ENCODE results near the gene BMPR1A. TPM values are rescaled to one million over a fixed set of nuclear protein-coding genes. Genes with fewer than 3 reads are reported as not detected.

BMPR1A gene
- 13.1 and 30.9 TPM in 2 replicates for total RNA-seq (2011; cell fraction: chromatin; rRNA removed; ENCODE audit: low replicate concordance)
- 5.5 and 9.3 TPM in 2 replicates for total RNA-seq (2011; cell fraction: nucleolus; rRNA removed)
- total RNA-seq (2011; cell fraction: nucleoplasm; rRNA removed), result 16.1 and 21.3 TPM in 2 replicates
- total RNA-seq (2014; rRNA removed) (6.8 and 7.0 TPM in 2 replicates), total RNA-seq (2014; rRNA removed; fragmentation: Illumina TruSeq; extraction: Trizol) (15.3 and 20.0 TPM in 2 replicates), total RNA-seq (2015; rRNA removed; fragmentation: Illumina TruSeq; extraction: Trizol) (16.7 and 17.5 TPM in 2 replicates), total RNA-seq (2021) (14.2 and 15.6 TPM in 2 replicates), polyA plus RNA-seq (2011; rRNA removed) (8.6 and 9.7 TPM in 2 replicates), polyA plus RNA-seq (2014; fragmentation: Illumina TruSeq; extraction: Trizol) (8.9 and 9.1 TPM in 2 replicates), polyA plus RNA-seq (2014; fragmentation: Nextera tagmentation; extraction: Ambion mirVana) (1 to 10 TPM; 1.6 to 1.9 TPM), polyA plus RNA-seq (2014; rRNA removed) (5.8 and 7.4 TPM in 2 replicates), polyA minus RNA-seq (2011; rRNA and poly(A)+ RNA removed) (34.1 and 45.2 TPM in 2 replicates), Bru-seq, nascent RNA (percentile 69 among the genes with signal in this experiment), BruChase-seq, experiment 1, labeled RNA remaining after a 2-hour chase (percentile 77 among the genes with signal in this experiment), BruChase-seq, experiment 2, labeled RNA remaining after a 6-hour chase (percentile 74 among the genes with signal in this experiment)
- 2.1 and 4.3 TPM in 2 replicates for polyA plus RNA-seq (2011; cell fraction: cytosol; rRNA removed)
- polyA plus RNA-seq (2011; cell fraction: nucleus; rRNA removed), result 3.5 and 5.3 TPM in 2 replicates
- polyA plus RNA-seq (2012), result 7.6 and 7.8 TPM in 2 replicates
- 7.3 and 9.7 TPM in 2 replicates for polyA minus RNA-seq (2011; cell fraction: cytosol; rRNA and poly(A)+ RNA removed)
- 3.6 and 10.4 TPM in 2 replicates for polyA minus RNA-seq (2011; cell fraction: nucleus; rRNA and poly(A)+ RNA removed)
- long read RNA-seq, experiment 1, full-length matches to known transcripts, result 19 of 38 reads
- long read RNA-seq, experiment 1, partial matches to known transcripts, result 4 of 38 reads
- long read RNA-seq, experiment 1, other reads (novel, unspliced or antisense), result 15 of 38 reads
- long read RNA-seq, experiment 2, partial matches to known transcripts, result 4 of 4 reads
- long read RNA-seq, experiment 2, other reads (novel, unspliced or antisense), result 0 of 4 reads
- long read RNA-seq, experiment 3, partial matches to known transcripts, result 0 of 2 reads
- long read RNA-seq, experiment 3, other reads (novel, unspliced or antisense), result 2 of 2 reads

DNA sequence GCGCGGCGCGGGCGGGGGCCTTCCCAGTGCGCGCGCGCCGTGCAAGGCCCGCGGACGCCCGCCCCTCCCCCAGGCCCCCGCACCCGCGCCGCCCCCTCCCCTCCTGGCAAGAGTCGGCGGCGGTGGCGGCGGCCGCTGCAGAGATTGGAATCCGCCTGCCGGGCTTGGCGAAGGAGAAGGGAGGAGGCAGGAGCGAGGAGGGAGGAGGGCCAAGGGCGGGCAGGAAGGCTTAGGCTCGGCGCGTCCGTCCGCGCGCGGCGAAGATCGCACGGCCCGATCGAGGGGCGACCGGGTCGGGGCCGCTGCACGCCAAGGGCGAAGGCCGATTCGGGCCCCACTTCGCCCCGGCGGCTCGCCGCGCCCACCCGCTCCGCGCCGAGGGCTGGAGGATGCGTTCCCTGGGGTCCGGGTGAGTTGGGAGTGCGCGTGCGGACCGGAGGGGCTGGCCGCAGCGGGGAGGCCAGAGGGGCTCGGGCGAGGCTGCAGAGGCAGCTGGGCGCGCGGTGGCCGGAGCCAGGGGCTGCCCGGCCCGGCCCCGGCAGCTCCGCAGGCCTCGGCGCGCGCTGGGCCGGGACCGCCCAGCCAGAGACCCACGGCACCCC, at the start of gene BMPR1A:
Gene BMPR1A (plus strand): TSS at position 109 of the 602 bp plus-strand sequence. CDS start 119,400 bp downstream, outside the sequence.
- no peaks in the 10 kb centered on the region for H3K27me3 ChIP-seq (ENCODE audit: control insufficient read depth in 2 of 2, insufficient read depth in 2 of 2, low read length in 2 of 2)
- H3K4me1 ChIP-seq (replicated peaks in 1 of 2; ENCODE audit: control insufficient read depth in 2 of 2, insufficient read depth in 2 of 2, low read length in 2 of 2), result peaks cover 34 to 36% of the 10 kb centered on the region in 2 experiments
- H3K4me3 ChIP-seq, result peak within 1 kb of the TSS; percentile 82
- CTCF ChIA-PET (ENCODE audit: low intra/inter-chr PET ratio), result interaction anchor here (0.7 kb wide), 1 partner anchor 43 kb away, joined by 4 read pairs; no protein-coding TSS in a partner anchor
- H2AFZ ChIP-seq (ENCODE audit: low read depth, low read length), result peak within 1 kb of the TSS; percentile 74
- no TSS peak for BruUV-seq (replicated peaks)
- H3K4me2 ChIP-seq (ENCODE audit: insufficient read depth, low read length), result peak within 1 kb of the TSS; percentile 78
- H3K27ac ChIP-seq (ENCODE audit: extremely low read depth, low read depth, low read length), result peak within 1 kb of the TSS; percentile 90
- peak; percentile 55 for ATAC-seq
- H3K9me1 ChIP-seq (ENCODE audit: control insufficient read depth, insufficient read depth, low read length), result no peaks in the 10 kb centered on the region
- H3K9me3 ChIP-seq (replicated peaks; ENCODE audit: control insufficient read depth, insufficient read depth, low read depth, low read length), result no peaks in the 10 kb centered on the region
- DNase-seq (ENCODE audit: extremely low read depth in 1 of 4, low spot score in 3 of 4), result peak; percentile 21 to 93 (median 61)
- WGBS (ENCODE audit: insufficient coverage, low coverage, missing lambda C conversion rate), result no CpG with 5 or more reads among the region's 85 CpGs
- intact Hi-C loops (cut with micrococcal nuclease), result loop anchor here (5.0 kb wide), 1 partner anchor 41 kb away; no protein-coding TSS in a partner anchor
- no peak for FAIRE-seq
- in situ Hi-C loops (cut with MboI), result no loop called here
- no peaks in the 10 kb centered on the region for H3K36me3 ChIP-seq (ENCODE audit: control insufficient read depth, insufficient read depth, low read length)
- POLR2A ChIA-PET, result interaction anchor here (0.7 to 5.8 kb wide), 11 partner anchors 9 to 143 kb away, joined by 3 to 40 read pairs (median 4); no protein-coding TSS in a partner anchor
- H3K9ac ChIP-seq (ENCODE audit: insufficient read depth in 1 of 2, low read depth in 2 of 2, low read length in 2 of 2), result peak within 1 kb of the TSS; percentile 94 to 99
- peaks cover 68% of the 10 kb centered on the region for H3K79me2 ChIP-seq (ENCODE audit: control insufficient read depth, insufficient read depth, low read length)
- H4K20me1 ChIP-seq (replicated peaks; ENCODE audit: control insufficient read depth, insufficient read depth, low read length), result no peaks in the 10 kb centered on the region
- peak; percentile 69 for TF ChIP-seq HINFP (tag; conservative IDR thresholded peaks at IDR 0.05; ENCODE audit: low read depth)
- TF ChIP-seq SIN3A (IDR thresholded peaks at IDR 0.05; ENCODE audit: borderline replicate concordance in 2 of 2, control insufficient read depth in 1 of 2, low read depth in 2 of 2, low read length in 2 of 2), result no peak
- no peak for TF ChIP-seq MAFF (IDR thresholded peaks at IDR 0.05; ENCODE audit: low read length)
- TF ChIP-seq PURB (CRISPR knock-in tag; IDR thresholded peaks at IDR 0.05; ENCODE audit: low read depth), result no peak
- TF ChIP-seq MAZ (CRISPR knock-in tag; conservative IDR thresholded peaks at IDR 0.05 in 1 of 2, IDR thresholded peaks at IDR 0.05 in 1 of 2), result peak in 1 of 2 experiments; percentile 59; a peak in 2 of 4 replicates
- peak; percentile 33 for TF ChIP-seq EGR1 (conservative IDR thresholded peaks at IDR 0.05)
- no peak for TF ChIP-seq ZBTB49 (CRISPR knock-in tag; IDR thresholded peaks at IDR 0.05; ENCODE audit: borderline replicate concordance)
- TF ChIP-seq ZNF830 (CRISPR knock-in tag; IDR thresholded peaks at IDR 0.05), result no peak

Data from K562 (cell line).